ENCODE data around the gene CHCHD3.

CHCHD3 gene

GRCh38 chr7:133007961-133008360, 73.9 kb downstream of the CHCHD3 start:
- no peak overlapping the region for H3K4me3 ChIP-seq (ENCODE audit: low read depth, low read length)
- no peak for TF ChIP-seq CTCF (IDR thresholded peaks at IDR 0.05; ENCODE audit: low read depth, low read length, missing control alignments)
- in situ Hi-C loops (cut with HindIII; ENCODE audit: low sequenced_read_pairs): no loop called here
- no peak for DNase-seq (ENCODE audit: low read depth)

- H3K4me3 ChIP-seq (ENCODE audit: low read depth, low read length): no peak overlapping the region
- DNase-seq (ENCODE audit: low read depth): no peak
- in situ Hi-C loops (cut with HindIII; ENCODE audit: low sequenced_read_pairs): no loop called here
- TF ChIP-seq CTCF (IDR thresholded peaks at IDR 0.05; ENCODE audit: low read depth, low read length, missing control alignments): no peak
Observed at GRCh38 chr7:133003052-133003910, 78.6 kb downstream of the CHCHD3 start.

- TF ChIP-seq CTCF (IDR thresholded peaks at IDR 0.05; ENCODE audit: low read depth, low read length, missing control alignments): no peak
Observed at GRCh38 chr7:133001727-133002126, 80.2 kb downstream of the CHCHD3 start.

DNA sequence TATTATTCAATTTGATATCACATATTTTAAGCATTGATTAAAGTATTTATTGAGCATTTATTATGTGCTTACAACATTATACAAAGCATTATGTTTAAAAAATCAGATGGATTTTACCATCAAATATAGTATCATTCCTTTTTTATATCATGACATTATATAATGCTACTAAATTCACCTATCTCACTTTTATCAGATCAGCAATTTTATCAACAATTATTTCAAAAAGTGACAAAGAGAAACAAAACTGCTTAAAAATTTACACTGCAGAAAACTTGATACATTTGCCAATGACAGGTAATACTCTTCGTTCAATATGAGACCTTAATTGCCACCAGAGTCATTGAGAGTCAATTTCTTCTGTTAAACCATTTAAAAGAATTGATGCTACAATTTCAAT, 82.0 kb downstream of the CHCHD3 start:
- DNase-seq (ENCODE audit: low read depth): no peak
- in situ Hi-C loops (cut with HindIII; ENCODE audit: low sequenced_read_pairs): no loop called here
- no peak for TF ChIP-seq CTCF (IDR thresholded peaks at IDR 0.05; ENCODE audit: low read depth, low read length, missing control alignments)
- H3K4me3 ChIP-seq (ENCODE audit: low read depth, low read length): no peak overlapping the region

More at GRCh38 chr7:133001727-133002126, 80.2 kb downstream of the CHCHD3 start:
- in situ Hi-C loops (cut with HindIII; ENCODE audit: low sequenced_read_pairs): no loop called here
- H3K4me3 ChIP-seq (ENCODE audit: low read depth, low read length): no peak overlapping the region
- DNase-seq (ENCODE audit: low read depth): no peak

- no peak overlapping the region for H3K4me3 ChIP-seq (ENCODE audit: low read depth, low read length)
- no peak for DNase-seq (ENCODE audit: low read depth)
- no peak for TF ChIP-seq CTCF (IDR thresholded peaks at IDR 0.05; ENCODE audit: low read depth, low read length, missing control alignments)
- in situ Hi-C loops (cut with HindIII; ENCODE audit: low sequenced_read_pairs): no loop called here
Observed at GRCh38 chr7:132998763-132999162, 83.1 kb downstream of the CHCHD3 start.

DNA sequence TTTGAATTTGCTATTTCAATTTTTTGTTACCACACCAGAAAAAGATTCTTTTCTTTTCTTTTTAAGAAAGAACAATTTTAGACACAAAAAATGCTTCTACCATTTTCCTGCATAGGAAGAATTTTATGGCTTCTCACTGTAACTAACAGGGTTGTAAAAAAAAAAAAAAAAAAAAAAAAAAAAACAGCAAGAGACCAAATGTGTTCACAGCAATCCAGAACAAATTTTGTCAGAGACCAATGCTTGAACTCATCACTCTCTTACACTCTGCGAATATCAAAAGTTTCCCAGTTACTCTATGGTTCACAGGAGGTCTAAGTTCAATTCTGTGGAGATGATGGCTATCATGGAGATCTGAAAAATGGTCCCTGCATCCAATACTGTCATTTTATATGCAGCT, 84.4 kb downstream of the CHCHD3 start:
- in situ Hi-C loops (cut with HindIII; ENCODE audit: low sequenced_read_pairs): no loop called here
- no peak for TF ChIP-seq CTCF (IDR thresholded peaks at IDR 0.05; ENCODE audit: low read depth, low read length, missing control alignments)

More for the DNA sequence above, 84.4 kb downstream of the CHCHD3 start:
- DNase-seq (ENCODE audit: low read depth): no peak
- H3K4me3 ChIP-seq (ENCODE audit: low read depth, low read length): no peak overlapping the region

Measured in astrocyte of the cerebellum (primary cell).